Ishikawa (cell line): ENCODE data around the gene TMEM209.

ENCODE experiments used
- CEBPB ChIP-seq: IDR thresholded peaks from 2 replicates; pipeline ENCODE4 v1.6.1; 2012
- CREB1 ChIP-seq: IDR thresholded peaks from 2 replicates; pipeline ENCODE4 v1.6.1; 2012; ENCODE audit warnings: low read depth
- EGR1 ChIP-seq: IDR thresholded peaks from 2 replicates; pipeline ENCODE4 v1.6.1; 2012
- EP300 ChIP-seq: IDR thresholded peaks from 2 replicates; pipeline ENCODE4 v1.6.1; 2012; ENCODE audit warnings: borderline replicate concordance
- FOXM1 ChIP-seq: IDR thresholded peaks from 2 replicates; pipeline ENCODE4 v1.6.1; 2012; ENCODE audit warnings: low read depth, borderline replicate concordance
- NFIC ChIP-seq: IDR thresholded peaks from 2 replicates; pipeline ENCODE4 v1.6.1; 2012
- RAD21 ChIP-seq: IDR thresholded peaks from 2 replicates; pipeline ENCODE4 v1.6.1; 2012; ENCODE audit warnings: low read depth
- REST ChIP-seq: IDR thresholded peaks from 2 replicates; pipeline ENCODE4 v1.6.1; 2012; ENCODE audit warnings: low read depth, mild to moderate bottlenecking
- TAF1 ChIP-seq: IDR thresholded peaks from 2 replicates; pipeline ENCODE4 v1.6.1; 2012; ENCODE audit warnings: low read depth, mild to moderate bottlenecking
- TCF12 ChIP-seq: IDR thresholded peaks from 2 replicates; pipeline ENCODE4 v1.6.1; 2012; ENCODE audit warnings: low read depth
- TEAD4 ChIP-seq: IDR thresholded peaks from 2 replicates; pipeline ENCODE4 v1.6.1; 2012
- USF1 ChIP-seq: IDR thresholded peaks from 2 replicates; pipeline ENCODE4 v1.6.1; 2012
- YY1 ChIP-seq: IDR thresholded peaks from 2 replicates; pipeline ENCODE4 v1.6.1; 2012; ENCODE audit warnings: low read depth
- ZBTB7A ChIP-seq: IDR thresholded peaks from 2 replicates; pipeline ENCODE4 v1.6.1; 2012; ENCODE audit warnings: low read depth
- TF ChIP-seq, protein P1 (sequence below): IDR thresholded peaks from 2 replicates; pipeline ENCODE4 v1.6.1; 2012

TMEM209 gene

DNA sequence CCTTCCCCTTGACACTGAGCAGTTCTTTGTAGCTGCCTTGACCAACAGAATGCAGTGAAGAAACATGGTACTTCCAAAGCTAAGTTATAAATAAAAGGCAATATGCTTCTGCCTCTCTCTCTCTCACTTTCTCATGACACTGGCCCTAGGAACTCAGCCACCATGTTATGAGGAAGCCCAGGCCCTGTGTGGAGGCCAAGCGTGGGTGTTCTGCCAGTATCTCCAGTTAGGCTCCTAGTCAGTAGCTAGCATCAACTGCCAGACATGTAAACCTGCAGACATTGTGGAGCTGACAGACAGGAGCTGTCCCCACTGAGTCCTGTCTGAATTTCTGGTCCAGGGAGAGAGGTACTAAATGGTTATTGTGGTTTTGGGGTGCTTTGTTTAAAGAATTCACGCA lies 45.2 kb downstream of the TMEM209 start:
- no peak for TF ChIP-seq TCF12
- TF ChIP-seq NFIC, result no peak
- no peak for TF ChIP-seq YY1
- TF ChIP-seq REST, result no peak

DNA sequence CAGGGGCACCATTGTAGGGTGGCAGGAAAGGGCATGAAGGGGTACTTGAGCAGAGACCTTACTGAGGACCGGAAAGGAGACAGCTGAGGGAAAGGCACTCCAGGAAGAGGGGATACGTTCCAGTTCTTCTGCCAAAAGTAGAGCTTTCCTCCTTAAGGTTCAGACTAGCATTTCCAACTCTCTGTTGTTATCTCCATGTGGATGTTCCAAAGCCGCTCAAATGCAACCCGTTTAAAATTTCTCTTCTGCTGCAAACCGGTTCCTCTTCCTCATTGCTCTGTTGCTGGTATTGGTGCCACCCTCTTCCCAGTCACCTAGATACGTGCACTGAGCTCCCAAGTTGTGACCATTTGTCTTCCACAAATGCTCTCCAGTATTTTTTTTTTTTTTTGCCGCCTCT lies 47.5 kb downstream of the TMEM209 start:
- TF ChIP-seq ZBTB7A (no peak), NFIC (no peak), USF1 (no peak), CREB1 (no peak), YY1 (no peak), TEAD4 (no peak), FOXM1 (no peak), CEBPB (no peak), TCF12 (no peak), EGR1 (no peak), EP300 (no peak), TAF1 (no peak), REST (no peak), RAD21 (no peak)
- TF ChIP-seq, protein P1, sequence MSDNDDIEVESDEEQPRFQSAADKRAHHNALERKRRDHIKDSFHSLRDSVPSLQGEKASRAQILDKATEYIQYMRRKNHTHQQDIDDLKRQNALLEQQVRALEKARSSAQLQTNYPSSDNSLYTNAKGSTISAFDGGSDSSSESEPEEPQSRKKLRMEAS, result no peak

- TF ChIP-seq CREB1 (no peak), FOXM1 (no peak), YY1 (no peak), NFIC (no peak), TAF1 (no peak), RAD21 (no peak), EP300 (no peak), CEBPB (no peak), USF1 (no peak), EGR1 (no peak), REST (no peak), ZBTB7A (no peak), TCF12 (no peak), TEAD4 (no peak)
- TF ChIP-seq, protein P1, result no peak
Observed at GRCh38 chr7:130156140-130156539, 49.1 kb downstream of the TMEM209 start.

DNA sequence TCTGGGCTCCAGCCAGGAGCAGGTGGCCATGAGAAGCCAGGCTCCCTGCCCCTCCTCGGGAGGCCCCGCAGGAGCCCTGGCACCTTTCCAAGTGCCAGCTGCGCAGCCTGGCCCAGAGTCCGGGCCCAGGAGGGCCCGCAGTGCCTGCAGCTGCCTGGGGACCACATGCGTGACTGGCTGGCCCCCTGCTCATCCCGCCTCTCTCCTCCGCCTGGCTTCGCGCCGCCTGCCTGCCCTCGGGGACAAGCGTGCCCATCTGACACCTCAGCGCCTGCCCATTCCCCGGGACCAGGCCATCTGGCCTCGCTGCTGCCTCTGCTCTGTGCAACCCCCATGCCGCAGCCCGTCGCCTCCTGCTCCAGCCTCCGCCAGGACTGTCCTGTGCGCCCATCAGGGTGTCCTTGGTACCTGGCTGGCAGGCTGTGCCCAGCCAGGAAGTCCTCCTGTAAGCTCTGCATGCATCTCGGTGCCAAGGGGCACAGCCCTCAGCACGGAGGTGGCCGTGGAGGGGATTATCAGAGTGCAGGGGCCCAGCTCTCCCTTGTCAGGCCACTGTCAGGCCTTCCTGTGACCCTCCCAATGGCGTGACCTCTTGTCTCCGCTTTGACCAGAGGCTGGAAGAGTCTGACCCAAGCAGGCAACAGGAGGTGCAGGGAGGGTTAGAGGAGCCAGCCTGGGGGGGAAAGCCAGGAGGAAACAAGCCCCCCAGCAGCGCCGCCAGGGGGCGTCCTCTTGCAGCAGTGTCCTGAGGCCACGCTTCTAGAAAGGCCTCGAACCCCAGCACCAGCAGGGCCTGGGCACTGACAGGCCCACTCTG lies 50.5 kb downstream of the TMEM209 start:
- TF ChIP-seq NFIC, result peak; percentile 99
- TF ChIP-seq FOXM1, result no peak
- peak; percentile 43; the same call in 1 of the 2 replicates for TF ChIP-seq ZBTB7A
- TF ChIP-seq EGR1, result no peak
- TF ChIP-seq TEAD4, result peak; percentile 37
- peak; percentile 57 for TF ChIP-seq EP300
- 0 out of 2 replicates have a peak, but pooled peaks have one; percentile 11 for TF ChIP-seq USF1
- no peak for TF ChIP-seq YY1
- no peak for TF ChIP-seq REST
- TF ChIP-seq, protein P1, result peak; percentile 88
- peak; percentile 95 for TF ChIP-seq TCF12
- no peak for TF ChIP-seq TAF1
